Cardiac fibroblast (primary cell): ENCODE data around the gene CLEC2D.
"Not testable (repeated sequence)": the region's sequence is repeated elsewhere in the genome, so short reads cannot be mapped to it uniquely, and the experiment has no call there.

Experiments
- DNase-seq, 2 donors: peaks; one replicate each; pipeline versions ENCODE4 v3.0.0 to v3.0.0-alpha.2; 2010; ENCODE audit warnings: low read depth in 2 of 2
- H3K4me3 ChIP-seq, 2 donors: replicated peaks in 1 of 2; 1 replicate in 1 of 2; 2 replicates in 1 of 2; pipeline ENCODE4 v1.5.1; 2011; ENCODE audit warnings: low read depth in 2 of 2, low read length in 2 of 2, mild to moderate bottlenecking in 2 of 2, moderate library complexity in 1 of 2
- TF ChIP-seq, protein P1 (sequence below): IDR thresholded peaks from one replicate; pipeline ENCODE4 v1.5.1; 2011; ENCODE audit warnings: low read depth, mild to moderate bottlenecking, low read length, inconsistent platforms

Gene CLEC2D

GRCh38 chr12:9731393-9731792, 61.9 kb downstream of the CLEC2D start:
- TF ChIP-seq, protein P1, sequence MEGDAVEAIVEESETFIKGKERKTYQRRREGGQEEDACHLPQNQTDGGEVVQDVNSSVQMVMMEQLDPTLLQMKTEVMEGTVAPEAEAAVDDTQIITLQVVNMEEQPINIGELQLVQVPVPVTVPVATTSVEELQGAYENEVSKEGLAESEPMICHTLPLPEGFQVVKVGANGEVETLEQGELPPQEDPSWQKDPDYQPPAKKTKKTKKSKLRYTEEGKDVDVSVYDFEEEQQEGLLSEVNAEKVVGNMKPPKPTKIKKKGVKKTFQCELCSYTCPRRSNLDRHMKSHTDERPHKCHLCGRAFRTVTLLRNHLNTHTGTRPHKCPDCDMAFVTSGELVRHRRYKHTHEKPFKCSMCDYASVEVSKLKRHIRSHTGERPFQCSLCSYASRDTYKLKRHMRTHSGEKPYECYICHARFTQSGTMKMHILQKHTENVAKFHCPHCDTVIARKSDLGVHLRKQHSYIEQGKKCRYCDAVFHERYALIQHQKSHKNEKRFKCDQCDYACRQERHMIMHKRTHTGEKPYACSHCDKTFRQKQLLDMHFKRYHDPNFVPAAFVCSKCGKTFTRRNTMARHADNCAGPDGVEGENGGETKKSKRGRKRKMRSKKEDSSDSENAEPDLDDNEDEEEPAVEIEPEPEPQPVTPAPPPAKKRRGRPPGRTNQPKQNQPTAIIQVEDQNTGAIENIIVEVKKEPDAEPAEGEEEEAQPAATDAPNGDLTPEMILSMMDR: no peak
- H3K4me3 ChIP-seq: no peak overlapping the region
- DNase-seq: no peak

GRCh38 chr12:9731797-9732196, 62.3 kb downstream of the CLEC2D start:
- no peak for DNase-seq
- no peak overlapping the region for H3K4me3 ChIP-seq
- TF ChIP-seq, protein P1: no peak

DNA sequence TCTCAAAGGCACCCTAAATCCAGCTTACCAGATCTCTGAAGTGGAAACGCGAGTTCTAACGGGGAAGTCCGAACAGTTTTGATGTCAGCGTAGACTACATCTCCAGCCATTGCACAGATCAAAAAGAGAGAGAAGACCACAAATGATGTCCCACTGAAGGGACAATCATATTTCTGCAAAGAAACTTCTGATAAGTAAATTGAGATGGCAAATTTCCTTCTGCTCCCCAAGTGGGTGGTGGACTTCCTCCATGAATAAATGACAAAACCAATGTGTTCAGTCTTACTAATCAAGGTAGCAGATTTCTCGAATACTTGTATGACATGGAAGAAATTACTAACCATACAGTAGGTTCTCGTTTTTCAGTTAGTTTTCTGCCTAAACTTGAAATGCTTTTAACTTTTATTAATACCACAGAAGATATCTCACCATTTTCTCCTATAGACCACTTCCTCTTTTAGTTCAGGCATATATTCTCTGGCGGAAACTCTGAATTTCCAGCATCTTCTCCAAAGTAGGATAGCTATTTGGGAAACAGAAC, 63.5 kb downstream of the CLEC2D start, which contains the start of gene CLECL1:
Gene CLECL1, minus strand, starts transcription at position 177 of the 541 bp plus-strand sequence.
- TF ChIP-seq, protein P1: no peak
- H3K4me3 ChIP-seq: no peak within 1 kb of the TSS
- no peak for DNase-seq

- no peak overlapping the region for H3K4me3 ChIP-seq
- no peak for DNase-seq
- TF ChIP-seq, protein P1: no peak
These were observed 66.1 kb downstream of the CLEC2D start for GRCh38 chr12:9735601-9736000.

- DNase-seq: no peak
- no peak overlapping the region for H3K4me3 ChIP-seq
- TF ChIP-seq, protein P1: no peak
These were observed 67.6 kb downstream of the CLEC2D start for GRCh38 chr12:9736936-9737705.

GRCh38 chr12:9738905-9739304, 69.4 kb downstream of the CLEC2D start:
- H3K4me3 ChIP-seq, DNase-seq: not testable (repeated sequence)

DNA sequence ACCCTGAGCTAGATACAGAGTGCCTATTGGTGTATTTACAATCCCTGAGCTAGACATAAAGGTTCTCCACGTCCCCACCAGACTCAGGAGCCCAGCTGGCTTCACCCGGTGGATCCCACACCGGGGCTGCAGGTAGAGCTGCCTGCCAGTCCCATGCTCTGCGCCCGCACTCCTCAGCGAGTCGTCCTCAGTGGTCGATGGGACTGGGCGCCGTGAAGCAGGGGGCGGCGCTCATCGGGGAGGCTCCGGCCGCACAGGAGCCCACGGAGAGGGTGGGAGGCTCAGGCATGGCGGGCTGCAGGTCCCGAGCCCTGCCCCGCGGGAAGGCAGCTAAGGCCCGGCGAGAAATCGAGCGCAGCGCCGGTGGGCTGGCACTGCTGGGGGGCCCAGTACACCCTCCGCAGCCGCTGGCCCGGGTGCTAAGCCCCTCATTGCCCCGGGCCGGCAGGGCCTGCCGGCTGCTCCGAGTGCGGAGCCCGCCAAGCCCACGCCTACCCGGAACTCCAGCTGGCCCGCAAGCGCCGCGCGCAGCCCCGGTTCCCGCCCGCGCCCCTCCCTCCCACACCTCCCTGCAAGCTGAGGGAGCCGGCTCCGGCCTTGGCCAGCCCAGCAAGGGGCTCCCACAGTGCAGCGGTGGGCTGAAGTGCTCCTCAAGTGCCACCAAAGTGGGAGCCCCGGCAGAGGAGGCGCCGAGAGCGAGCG, 70.0 kb downstream of the CLEC2D start:
- DNase-seq: not testable (repeated sequence)
- H3K4me3 ChIP-seq: peak overlapping the region in 1 of 2 donors; percentile 32
